SK-N-MC (cell line): ENCODE measurements around the gene ODC1.

Experiments
- EZH2 ChIP-seq: fragments of 200-600 bp; sonication (generic); IDR thresholded peaks from one replicate; pipeline ENCODE4 v1.6.1; 2017; ENCODE audit warnings: antibody characterized with exemption
- POLR2AphosphoS5 ChIP-seq: IDR thresholded peaks from 2 replicates; pipeline ENCODE4 v1.6.1; 2012; ENCODE audit warnings: mild to moderate bottlenecking, low read depth, low read length, borderline replicate concordance

DNA sequence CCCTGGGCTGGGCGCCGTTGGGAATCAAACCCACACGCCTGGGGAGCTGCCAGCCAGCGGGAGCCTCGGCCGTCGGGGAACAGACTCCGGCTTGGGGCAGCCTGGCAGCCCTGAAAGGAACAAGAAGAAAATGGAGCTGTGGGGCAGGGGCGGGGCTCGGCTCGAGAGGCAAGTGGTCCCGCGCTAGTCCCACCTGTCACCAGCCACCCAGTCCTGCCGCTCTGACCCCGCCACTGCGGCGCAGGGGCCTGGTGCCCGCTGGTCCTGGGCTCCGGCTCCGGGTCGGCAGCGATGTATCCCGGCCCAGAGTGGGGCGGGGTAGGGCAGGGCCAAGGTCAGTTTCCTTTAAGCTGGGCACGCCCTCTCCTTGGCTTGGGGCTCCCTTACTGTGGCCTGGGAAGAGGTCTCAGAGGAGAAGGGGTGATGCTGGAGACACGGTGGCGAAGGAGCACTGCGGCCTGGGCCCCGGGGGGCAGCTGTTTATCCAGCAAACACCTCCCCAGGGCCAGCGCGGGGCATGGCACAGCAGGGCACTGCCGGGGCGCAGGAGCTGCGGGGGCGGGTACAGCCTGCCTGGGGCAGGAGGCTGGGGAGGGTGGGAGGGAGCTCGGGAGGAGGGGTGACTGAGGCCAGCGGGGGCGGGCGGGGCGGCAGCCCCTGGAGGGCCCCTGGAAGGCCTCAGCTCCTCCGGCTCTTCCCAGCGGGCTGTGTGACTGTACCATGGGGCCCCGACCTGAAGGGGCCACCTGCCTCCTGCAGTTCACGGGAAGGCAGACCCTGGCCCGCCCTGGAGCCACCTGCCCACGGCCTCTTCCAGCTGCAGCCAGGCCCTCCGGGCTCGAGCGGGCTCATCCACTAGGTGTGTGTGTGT lies 15.6 kb downstream of the ODC1 start:
- TF ChIP-seq EZH2 (no peak), POLR2AphosphoS5 (no peak)
